ENCODE results near the gene WWTR1.

Gene WWTR1

DNA sequence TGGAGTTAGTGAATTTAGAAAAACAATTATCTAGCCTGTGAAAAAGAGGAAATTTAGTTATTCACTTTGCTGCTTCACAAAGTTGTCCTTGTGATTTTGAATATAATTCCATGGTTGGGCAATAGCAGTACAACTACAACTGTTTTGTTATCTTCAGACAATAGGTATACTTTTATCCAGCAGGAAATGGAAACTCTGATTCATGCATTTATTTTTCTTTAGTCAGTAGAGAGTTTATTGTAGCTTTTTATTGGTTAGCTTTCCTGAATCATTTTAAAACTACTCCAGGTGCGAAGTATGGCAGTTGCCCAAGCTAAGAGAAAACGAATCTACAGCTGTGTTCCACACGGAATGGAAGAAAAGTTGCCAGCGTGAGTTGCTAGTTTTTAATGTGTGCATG, 103.0 kb downstream of the WWTR1 start:
- TF ChIP-seq POLR2A (IDR thresholded peaks at IDR 0.05; ENCODE audit: low read depth, low read length) (no peak), TAF1 (IDR thresholded peaks at IDR 0.05; ENCODE audit: borderline replicate concordance, low read depth, low read length) (no peak), POLR2AphosphoS5 (IDR thresholded peaks at IDR 0.05; ENCODE audit: low read depth, low read length) (no peak)
- FAIRE-seq = no peak
- no peak for DNase-seq (ENCODE audit: insufficient read length)

DNA sequence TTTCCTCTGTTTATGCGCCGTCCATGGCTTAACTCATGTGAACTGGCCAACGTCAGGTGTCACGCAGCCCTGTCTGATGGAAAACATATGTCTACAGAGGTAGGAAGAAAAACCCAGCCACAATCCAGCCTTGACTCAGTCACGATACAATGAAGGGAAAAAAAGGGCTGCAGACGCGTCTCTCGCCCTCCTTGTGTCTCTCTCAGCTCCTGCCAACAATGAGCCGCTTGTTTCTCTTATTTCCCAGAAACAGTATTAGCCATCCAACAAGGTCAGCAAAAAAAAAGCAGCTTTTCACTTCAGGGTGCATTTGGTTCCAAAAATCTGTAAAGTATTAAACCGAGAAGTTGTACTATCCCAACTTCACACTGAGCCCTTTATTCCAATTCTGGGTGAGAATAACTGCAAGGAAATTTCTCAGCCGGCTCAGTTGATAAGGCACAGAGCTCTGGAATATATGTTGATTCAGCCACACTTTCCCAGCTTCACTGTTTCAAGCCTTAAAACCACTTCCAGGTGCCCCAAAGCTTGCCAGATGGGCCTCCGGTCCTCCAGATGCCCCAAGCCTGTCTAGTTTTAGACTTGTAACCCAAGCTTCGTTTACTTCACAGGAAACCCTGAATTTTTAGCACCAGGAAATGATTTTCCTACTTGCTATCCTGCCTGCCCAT, 103.9 kb downstream of the WWTR1 start:
- TF ChIP-seq POLR2AphosphoS5 (IDR thresholded peaks at IDR 0.05; ENCODE audit: low read depth, low read length) = no peak
- TF ChIP-seq POLR2A (IDR thresholded peaks at IDR 0.05; ENCODE audit: low read depth, low read length) = no peak
- no peak for TF ChIP-seq TAF1 (IDR thresholded peaks at IDR 0.05; ENCODE audit: borderline replicate concordance, low read depth, low read length)
- FAIRE-seq = no peak
- DNase-seq (ENCODE audit: insufficient read length) = no peak

DNA sequence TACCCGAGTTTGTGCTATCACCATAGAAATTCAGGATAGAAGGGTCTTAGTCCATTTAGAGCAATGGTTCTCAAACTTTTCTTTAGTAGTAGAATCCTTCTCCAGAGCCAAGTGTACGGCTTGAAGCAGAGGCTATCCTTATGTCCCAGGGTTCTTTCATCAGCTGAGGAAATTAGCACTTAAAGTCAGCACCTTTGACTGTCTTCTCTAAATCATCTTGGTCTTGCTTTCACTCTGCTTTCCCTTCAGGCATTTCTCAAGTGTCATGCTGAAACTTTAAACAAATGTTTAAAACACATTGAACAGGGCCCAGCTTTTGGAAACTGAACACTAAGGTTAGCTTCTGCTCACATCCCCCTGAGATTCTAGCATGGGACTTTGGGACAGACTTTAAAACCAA, 105.1 kb downstream of the WWTR1 start:
- TF ChIP-seq POLR2A (IDR thresholded peaks at IDR 0.05; ENCODE audit: low read depth, low read length) (no peak), POLR2AphosphoS5 (IDR thresholded peaks at IDR 0.05; ENCODE audit: low read depth, low read length) (no peak)
- DNase-seq (ENCODE audit: insufficient read length) (no peak), FAIRE-seq (no peak)

DNA sequence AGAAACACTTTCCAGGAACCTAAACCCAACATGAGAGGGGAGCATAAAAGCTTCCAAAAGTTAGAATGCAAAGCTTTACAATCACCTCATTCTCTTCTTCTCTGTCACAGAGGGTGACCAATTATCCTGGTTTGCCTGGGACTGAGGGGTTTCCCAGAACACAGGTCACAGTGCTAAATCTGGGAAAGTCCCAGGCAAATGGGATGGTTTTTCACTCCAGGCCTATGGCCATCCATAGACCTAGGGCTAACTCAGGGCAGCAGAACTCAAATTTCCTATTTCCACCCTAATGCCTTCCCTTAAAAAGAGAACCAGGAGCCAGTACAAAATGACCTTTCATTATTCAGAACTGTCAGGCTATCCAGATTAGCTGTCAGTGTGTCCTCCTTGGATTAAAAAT, 106.3 kb downstream of the WWTR1 start:
- FAIRE-seq = no peak
- DNase-seq (ENCODE audit: insufficient read length) = no peak
- TF ChIP-seq POLR2AphosphoS5 (IDR thresholded peaks at IDR 0.05; ENCODE audit: low read depth, low read length) (no peak), POLR2A (IDR thresholded peaks at IDR 0.05; ENCODE audit: low read depth, low read length) (no peak), TAF1 (IDR thresholded peaks at IDR 0.05; ENCODE audit: borderline replicate concordance, low read depth, low read length) (no peak)

DNA sequence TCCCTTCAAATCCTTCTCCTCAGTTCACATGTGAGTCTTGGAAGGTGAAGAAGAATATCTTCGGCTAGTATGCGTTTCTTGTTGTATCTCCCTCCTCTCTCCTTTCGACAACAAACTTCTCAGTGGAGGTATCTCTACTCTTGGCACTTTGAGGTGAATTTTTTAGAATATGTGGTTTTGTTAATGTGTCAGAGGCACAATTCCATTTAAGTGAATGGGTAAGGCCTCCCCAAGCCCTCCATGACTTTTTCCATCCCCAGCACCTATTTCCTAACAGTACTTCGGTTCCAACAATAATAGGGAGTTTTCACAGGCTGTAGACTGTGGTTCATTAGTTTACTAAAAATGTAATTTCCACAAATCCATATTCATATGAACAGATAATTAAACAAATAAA, 109.2 kb downstream of the WWTR1 start:
- DNase-seq (ENCODE audit: insufficient read length) = no peak
- no peak for TF ChIP-seq TAF1 (IDR thresholded peaks at IDR 0.05; ENCODE audit: borderline replicate concordance, low read depth, low read length)
- TF ChIP-seq POLR2A (IDR thresholded peaks at IDR 0.05; ENCODE audit: low read depth, low read length) = no peak
- TF ChIP-seq POLR2AphosphoS5 (IDR thresholded peaks at IDR 0.05; ENCODE audit: low read depth, low read length) = no peak
- FAIRE-seq = no peak

DNA sequence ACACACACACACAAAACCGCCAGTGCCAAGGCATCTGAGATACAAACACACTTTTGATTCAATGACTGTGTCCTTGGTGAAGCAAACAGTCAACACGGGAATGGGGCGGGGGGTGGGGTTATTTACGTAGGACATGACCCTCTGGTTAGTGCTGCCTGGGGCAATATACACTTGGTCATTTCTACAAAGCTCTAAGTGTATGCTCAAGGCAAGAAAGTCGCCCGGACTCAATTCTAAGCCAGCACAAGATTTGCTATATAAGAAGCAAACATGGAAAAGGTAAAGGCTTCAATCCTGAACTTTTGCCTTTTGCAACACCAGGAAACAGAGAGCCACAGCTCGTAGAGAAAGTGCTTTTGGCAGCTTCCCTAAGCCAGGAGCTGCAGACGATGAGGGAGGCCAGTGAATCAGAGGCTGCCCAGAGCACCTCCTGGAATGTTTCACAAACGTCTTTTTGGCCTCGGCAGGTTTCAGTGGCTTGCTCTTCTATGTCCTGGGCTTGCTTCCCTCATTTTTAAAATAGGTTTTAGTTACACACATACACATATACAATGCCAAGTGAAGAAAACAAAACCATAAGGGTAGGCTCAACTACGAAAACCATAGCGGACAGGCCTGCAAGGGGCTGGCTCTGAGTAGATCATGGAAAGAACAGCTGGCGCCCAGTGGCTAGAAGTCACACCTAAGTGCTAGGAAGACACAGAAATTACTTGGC, 109.7 kb downstream of the WWTR1 start:
- FAIRE-seq (no peak), DNase-seq (ENCODE audit: insufficient read length) (no peak)
- TF ChIP-seq POLR2A (IDR thresholded peaks at IDR 0.05; ENCODE audit: low read depth, low read length) = no peak
- no peak for TF ChIP-seq TAF1 (IDR thresholded peaks at IDR 0.05; ENCODE audit: borderline replicate concordance, low read depth, low read length)
- TF ChIP-seq POLR2AphosphoS5 (IDR thresholded peaks at IDR 0.05; ENCODE audit: low read depth, low read length) = no peak

DNA sequence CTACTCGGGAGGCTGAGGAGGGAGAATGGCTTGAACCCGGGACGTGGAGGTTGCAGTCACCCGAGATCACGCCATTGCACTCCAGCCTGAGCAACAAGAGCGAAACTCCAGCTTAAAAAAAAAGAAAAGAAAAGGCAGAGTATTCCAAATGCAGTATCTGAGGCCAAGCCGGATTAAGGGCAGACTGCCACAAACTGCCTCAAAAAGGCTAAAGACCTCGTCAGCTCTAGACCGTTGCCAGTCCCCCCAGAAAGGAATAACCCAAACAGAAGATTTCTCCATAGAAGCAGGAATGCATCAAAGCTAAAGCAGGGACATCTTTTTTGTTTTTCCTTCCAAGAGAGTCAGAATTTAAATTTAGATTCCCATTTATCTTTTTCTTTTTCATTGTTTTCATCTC, 110.4 kb downstream of the WWTR1 start:
- no peak for DNase-seq (ENCODE audit: insufficient read length)
- TF ChIP-seq POLR2A (IDR thresholded peaks at IDR 0.05; ENCODE audit: low read depth, low read length) = no peak
- no peak for FAIRE-seq

DNA sequence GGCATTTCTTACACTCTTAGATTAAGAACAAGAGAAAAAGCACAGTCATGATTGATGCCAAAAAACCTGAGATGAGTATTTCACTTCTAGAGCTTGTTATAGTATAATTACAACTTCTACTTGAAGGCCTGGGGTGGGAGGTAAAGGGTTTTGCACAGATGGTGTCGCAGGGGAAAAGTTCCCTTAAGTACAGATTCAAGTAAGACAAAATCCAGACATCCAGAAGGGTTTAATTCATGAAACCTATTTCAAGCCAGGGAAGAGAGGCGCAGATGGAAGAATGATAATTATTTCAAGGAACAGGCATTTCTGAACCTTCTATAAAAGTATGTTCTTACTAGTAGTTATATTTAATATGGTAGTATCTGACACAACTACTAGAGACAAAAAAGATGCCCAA, 112.8 kb downstream of the WWTR1 start:
- DNase-seq (ENCODE audit: insufficient read length) = no peak
- no peak for TF ChIP-seq POLR2AphosphoS5 (IDR thresholded peaks at IDR 0.05; ENCODE audit: low read depth, low read length)
- TF ChIP-seq POLR2A (IDR thresholded peaks at IDR 0.05; ENCODE audit: low read depth, low read length) = no peak
- no peak for TF ChIP-seq TAF1 (IDR thresholded peaks at IDR 0.05; ENCODE audit: borderline replicate concordance, low read depth, low read length)
- FAIRE-seq = no peak

DNA sequence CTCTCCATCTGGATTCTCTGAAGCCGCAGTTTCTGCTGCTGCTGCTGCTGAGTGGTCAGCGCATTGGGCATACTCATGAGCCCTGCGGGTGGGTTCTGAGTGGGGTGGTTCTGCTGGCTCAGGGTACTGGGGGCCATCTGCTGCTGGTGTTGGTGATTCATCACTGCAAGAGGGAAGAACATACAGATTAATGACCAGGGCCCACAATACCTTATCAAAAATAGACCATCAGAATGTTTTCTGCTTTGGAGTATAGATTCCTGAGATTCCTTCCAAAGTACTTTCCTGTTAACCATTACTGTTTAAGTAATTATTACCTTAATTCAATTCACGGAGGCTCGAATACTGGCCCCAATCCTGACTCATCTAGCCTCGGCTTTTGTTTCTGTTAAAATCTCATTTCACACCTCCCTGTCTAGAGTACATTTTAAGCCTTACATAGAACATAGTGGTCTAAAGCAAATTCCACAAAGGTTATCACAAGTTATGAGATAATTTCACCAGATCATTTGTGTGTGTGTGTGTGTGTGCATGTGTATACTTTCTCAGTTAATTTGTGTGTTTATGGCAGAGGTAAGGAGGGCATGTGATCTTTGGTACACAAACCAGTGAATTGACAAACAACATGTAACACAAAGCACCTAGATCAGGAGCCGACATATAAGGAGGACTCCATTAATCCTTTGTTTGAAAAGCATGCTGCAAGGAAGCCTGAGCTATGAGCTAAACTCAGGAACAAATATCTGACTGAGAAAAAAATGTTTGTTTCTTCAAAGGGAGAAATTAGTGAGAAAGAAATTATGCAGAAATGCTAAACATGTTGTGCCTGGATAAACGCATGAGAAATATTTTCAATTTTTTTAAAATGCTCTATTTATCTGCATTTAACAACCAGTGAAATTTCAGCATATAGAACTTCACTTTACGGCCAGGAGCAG, 115.2 kb downstream of the WWTR1 start:
- TF ChIP-seq POLR2A (IDR thresholded peaks at IDR 0.05; ENCODE audit: low read depth, low read length) (no peak), TAF1 (IDR thresholded peaks at IDR 0.05; ENCODE audit: borderline replicate concordance, low read depth, low read length) (no peak), POLR2AphosphoS5 (IDR thresholded peaks at IDR 0.05; ENCODE audit: low read depth, low read length) (no peak)
- DNase-seq (ENCODE audit: insufficient read length) = no peak
- FAIRE-seq = no peak

DNA sequence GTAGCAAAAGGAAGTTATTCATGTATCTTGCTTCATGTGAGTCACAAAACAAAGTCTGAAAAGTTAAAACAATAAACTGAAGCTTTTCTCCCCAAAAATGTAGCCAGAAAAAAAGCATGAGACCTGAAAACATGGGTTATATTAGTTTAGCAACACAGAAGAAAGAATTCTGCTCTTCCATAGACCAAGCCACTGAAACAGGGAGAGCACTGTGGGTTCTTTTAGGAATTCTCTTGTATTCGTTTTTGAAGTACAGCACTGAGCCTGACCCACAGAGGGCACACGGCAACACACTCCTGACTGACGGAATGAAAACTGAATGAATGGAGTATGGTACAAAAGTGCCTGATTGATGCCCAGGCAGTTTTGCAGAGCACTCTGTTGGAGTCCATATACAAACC, 116.7 kb downstream of the WWTR1 start:
- FAIRE-seq (no peak), DNase-seq (ENCODE audit: insufficient read length) (no peak)
- TF ChIP-seq POLR2AphosphoS5 (IDR thresholded peaks at IDR 0.05; ENCODE audit: low read depth, low read length) (no peak), POLR2A (IDR thresholded peaks at IDR 0.05; ENCODE audit: low read depth, low read length) (no peak), TAF1 (IDR thresholded peaks at IDR 0.05; ENCODE audit: borderline replicate concordance, low read depth, low read length) (no peak)

DNA sequence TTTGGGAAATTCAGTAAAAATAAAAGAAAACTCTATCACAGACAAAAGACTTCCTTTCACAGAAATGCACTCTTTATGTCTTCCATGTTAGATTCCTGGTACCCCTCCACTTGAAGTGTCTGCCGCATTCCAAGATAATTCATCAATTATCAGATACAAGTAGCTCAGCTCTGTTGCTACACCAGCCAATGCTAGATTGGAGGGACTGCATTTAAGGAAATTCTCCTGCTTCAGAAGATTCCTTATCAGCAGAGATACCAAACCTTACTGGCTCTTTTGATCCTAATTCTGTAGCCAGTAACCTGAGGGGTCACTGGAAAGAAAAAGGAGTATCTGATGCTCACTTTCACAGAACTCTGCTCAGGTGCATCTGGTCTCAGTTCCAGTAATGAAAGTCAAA, 119.5 kb downstream of the WWTR1 start:
- DNase-seq (ENCODE audit: insufficient read length) = no peak
- FAIRE-seq = no peak
- no peak for TF ChIP-seq POLR2AphosphoS5 (IDR thresholded peaks at IDR 0.05; ENCODE audit: low read depth, low read length)

DNA sequence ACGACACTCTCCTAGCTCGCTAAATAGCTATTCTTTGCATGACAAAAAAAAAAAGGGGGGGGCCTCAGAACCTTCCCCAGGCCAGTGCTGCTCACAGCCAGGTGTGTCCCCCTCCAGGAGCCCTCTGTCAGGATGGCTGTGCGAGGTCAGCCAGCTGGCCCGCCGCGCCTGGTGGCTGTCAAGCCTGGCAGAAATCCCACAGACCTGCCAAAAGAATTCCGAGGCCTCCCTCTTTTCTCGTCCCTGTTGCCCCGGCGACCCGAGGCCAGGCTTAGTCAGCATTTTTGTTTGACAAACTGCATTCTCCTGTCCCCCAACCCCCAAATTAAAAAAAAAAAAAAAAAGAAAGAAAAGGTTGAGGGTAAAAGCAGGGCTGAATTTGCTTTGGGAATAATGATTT, 121.4 kb downstream of the WWTR1 start:
- no peak for DNase-seq (ENCODE audit: insufficient read length)
- no peak for FAIRE-seq
- no peak for TF ChIP-seq POLR2A (IDR thresholded peaks at IDR 0.05; ENCODE audit: low read depth, low read length)
- TF ChIP-seq POLR2AphosphoS5 (IDR thresholded peaks at IDR 0.05; ENCODE audit: low read depth, low read length) = no peak
- no peak for TF ChIP-seq TAF1 (IDR thresholded peaks at IDR 0.05; ENCODE audit: borderline replicate concordance, low read depth, low read length)

Data from GM12892 (cell line).